GM18868 (cell line): ENCODE data around the gene VWA8.
"Not testable (repeated sequence)": the region's sequence is repeated elsewhere in the genome, so short reads cannot be mapped to it uniquely, and the experiment has no call there.

ENCODE experiments used
- ATAC-seq: cut with Tn5 transposase; IDR thresholded peaks from one replicate; pipeline ENCODE4 v1.9.1; 2021; ENCODE audit warnings: mild to moderate bottlenecking, moderate library complexity; ENCODE audit not compliant: unreplicated experiment

The VWA8 gene

DNA sequence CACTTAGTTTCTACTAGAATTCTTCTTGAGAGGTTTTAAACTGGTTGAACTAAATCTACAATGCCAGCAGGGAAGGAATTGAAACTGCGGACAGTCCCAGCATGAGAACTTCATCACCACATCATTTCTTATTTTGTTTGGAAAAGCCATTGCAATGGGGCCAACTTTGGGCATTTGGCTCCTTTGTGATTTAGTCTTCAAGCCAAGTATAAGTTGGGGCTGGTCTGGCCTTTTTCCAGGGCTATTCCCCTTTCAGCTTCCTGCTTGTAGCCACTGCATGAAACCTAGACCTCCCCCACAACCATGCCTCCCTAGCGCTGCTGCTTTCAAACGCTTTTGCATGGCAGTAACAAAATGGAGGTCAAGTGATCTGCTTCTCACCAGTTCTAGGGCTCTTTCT is 361.3 kb downstream of the VWA8 start:
- no peak for ATAC-seq

DNA sequence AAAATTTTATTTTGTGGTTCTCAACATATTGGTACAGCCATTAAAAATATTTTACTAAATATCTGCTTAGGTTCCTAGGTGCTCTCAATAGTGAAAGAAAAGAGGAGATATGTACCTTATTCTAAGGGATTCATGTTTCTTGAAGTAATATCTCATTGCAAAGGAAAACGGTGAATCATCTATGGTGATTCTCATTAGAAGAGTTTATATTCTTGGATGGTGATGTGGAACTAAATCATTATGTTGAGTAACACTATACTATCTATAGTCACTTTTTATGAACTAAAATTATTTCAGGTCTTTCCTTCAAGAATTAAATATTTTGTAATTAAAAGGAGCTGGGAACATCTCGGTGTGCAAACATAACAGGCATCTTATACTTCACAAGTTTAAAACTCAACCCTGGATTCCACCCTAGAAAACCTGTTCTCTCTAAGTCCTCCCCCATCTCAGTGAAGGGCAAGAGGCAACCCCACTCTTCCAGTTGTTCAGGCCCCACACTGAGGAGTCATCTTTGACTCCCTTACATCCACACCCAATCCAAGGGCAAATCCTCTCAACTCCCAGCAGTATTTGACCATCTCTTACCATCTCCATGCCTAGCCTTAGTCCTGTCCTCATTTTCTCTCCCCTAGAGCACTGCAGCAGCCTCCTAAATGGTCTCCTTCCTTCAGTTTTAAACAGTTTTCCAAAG is 363.4 kb downstream of the VWA8 start:
- ATAC-seq, result no peak

DNA sequence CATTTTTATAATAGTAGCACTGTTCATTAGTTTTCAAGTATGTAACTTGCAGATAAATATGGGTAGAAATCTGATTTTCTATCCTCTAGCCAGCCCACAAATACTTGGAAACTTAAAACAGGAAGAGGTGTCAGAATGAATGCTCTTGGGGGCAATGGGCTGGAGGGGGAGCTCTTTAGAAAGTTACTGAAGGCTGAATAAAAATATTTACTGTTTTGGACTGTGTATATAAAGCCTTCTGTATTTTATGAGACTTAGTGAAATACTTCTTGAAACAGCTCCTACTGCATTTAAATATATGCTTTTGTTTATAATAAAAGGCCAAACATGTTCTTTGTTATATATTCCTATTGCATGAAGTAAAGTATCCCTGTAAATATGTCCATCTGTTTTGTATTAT is 364.7 kb downstream of the VWA8 start:
- ATAC-seq, result no peak

DNA sequence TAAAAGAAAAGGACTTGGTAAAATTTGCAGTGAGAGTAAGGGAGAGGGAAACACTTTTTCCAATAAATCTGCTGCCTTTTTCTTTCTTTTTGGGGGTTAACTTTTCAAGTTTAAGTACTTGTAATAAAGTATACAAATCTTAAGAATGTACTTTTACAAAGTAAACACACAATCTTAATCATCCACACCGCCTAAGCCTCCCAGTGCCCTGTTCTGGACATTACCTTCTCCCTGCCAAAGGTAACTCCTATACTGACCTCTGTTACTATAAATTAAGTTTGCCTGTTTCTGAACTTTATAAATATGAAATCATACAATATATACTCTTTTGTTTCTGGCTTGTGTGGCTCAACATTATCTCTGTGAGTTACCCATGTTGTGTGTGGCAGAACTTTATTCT is 365.6 kb downstream of the VWA8 start:
- no peak for ATAC-seq

DNA sequence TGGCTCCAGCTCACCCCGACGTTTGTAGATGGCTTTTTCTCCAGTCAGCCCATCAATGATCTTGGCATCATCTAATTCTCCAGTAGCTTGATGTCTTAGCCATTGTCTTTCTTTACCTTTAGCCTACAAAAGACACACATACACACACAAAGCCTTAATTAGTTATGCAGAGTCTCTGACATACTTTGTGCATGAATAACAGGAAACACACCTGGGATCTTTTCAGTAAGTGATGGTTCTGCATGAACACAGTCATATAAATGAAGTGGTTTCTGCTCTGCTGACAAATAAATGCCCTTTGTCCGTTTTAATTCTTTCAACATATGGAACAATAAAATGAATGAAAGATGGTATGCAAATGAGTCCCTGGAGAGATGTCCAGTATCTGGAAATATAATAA is 370.3 kb downstream of the VWA8 start:
- ATAC-seq, result no peak

DNA sequence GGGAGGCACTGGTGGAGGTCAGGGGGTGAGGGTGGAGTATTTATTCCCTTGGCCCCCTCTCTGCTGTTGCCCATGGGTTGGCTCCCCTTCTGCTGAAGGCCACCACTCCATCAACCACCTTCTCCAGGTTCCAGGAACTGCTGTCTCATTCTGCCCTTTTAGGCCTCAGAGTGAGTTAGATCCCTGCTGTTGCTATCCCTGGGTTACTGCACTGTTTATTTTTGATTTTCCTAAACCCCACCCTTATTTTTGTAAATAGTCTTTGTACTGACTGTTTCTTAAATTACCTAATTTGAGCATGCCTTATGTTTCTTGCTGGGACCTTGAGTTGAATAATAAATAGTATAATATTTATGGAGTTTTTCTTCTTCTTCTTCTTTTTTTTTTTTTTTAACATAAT is 370.8 kb downstream of the VWA8 start:
- ATAC-seq, result no peak

DNA sequence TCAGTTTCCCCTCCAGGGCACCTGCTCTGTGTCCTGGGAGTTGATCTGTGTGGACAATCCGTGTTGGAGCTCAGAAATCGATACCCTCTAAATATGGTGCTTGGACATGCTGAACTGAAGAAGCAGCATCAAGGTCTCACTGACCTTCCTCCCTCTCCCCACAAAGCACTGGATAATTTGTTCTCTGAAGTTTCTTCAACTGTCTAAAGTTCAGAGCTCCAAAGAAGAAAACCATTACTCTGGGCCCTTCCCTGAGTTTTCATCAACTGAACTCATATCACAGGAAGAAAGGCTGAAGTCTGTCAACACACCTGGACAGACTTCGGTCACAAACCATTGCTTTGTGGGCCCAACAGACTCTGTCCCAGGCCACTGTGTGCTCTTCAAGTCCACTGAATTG is 371.5 kb downstream of the VWA8 start:
- no peak for ATAC-seq

DNA sequence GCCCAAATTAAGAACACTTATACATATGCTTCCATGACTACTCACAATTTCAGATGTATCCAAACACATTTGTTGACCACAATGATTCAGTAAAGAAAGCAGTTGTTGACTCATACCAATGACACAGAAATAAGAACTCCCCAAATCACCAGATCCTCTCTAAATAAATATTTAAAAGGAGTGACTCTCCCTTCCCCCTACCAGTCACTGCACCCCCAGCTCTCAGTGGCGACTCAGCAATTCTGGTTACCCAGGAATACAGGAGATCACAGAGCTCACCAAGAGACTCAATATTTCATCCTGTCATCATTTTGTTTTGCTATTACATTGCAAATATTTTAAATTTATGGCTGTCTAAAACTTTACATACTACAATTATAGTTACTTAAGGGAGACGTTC is 372.0 kb downstream of the VWA8 start:
- no peak for ATAC-seq

DNA sequence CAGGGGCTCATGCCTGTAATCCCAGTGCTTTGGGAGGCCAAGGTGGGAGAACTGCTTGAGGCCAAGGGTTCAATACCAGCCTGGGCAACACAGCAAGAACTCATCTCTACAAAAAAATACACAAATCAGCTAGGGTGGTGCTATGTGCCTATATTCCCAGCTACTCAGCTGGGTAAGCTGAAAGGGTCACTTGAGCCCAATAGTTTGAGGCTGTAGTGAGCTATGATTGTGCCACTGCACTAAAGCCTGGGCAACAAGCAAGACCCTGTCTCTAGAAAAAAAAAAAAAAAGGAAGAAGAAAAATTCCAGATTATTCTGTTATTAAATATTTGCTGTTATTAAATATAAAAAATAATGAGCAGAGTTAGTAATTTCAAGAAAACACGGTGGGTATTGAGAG is 372.5 kb downstream of the VWA8 start:
- ATAC-seq, result no peak

DNA sequence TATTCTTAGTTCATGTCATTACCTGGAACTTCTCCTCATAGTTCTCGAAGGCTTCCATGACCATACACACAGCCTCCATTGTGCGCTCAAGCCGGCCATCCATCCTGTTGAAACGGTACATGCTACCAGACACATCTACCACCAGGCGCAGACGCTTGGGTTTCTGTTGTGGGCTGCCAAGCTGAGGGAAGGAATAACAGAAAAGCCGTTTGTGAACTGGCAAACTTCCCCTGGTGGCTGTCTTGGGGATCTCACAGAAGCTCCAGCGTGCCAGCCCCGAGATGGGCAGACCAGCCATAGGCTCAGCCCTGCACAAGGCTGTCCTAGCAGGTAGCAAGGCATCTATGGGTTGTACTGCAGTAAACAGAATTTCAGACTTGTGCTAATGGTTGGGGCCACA is 373.4 kb downstream of the VWA8 start:
- ATAC-seq, result no peak

DNA sequence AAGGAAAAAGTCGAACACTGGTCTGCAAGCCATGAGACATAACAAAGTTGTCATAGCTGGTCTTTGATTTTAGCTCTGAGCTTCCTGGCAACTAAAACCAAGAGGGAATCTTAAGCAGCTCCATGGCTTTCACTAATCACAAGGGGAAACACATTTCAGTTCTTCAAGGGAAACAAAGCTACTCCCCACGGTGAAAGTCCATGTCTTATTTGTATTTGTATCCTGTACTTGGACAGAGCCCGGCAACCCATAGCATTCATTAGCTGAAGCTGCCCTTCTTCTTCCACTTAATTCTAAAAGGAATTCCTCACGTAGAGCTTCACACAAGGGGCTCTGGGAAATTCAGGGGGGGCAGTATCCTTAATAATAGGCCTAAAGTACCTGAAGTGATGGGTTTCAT is 374.7 kb downstream of the VWA8 start:
- no peak for ATAC-seq

DNA sequence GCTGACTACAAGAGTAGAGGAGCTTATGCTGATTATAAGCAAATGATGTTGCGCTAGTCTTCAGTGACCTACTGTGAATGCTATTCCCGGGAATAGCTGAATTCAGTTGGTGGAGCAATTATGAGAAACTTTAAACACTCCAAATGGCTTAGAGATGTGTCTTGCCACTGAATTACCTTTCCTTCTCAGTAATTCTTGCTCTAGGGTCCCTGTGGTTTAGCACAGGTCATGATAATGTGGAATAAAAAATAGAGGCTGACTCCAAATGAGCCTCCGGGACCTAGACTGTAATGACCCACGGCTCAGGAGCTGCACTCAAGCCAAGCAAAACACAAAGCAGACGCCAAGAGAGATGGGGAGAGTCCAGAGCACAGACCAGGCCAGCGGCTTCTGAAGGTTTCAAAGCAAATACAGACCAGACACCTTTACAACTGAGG is 378.9 kb downstream of the VWA8 start:
- no peak for ATAC-seq

DNA sequence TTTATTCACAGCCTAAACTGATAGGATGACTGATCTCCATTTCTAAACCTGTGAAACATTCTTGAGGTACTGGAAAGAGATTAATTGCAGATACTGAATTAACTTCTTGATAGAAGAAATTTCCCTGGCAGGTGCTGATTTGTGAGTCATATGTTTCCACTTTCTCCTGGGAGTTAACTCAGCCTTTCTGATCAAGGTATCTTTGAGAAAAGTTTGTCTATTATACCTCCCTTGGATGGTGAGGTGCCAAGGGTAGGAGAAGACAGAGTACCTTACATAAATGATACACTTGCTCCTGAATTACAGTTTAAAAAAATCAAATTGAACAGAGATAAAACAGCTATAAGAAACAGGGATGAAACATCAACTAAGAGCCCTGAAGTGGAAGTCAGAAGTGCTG is 380.6 kb downstream of the VWA8 start:
- ATAC-seq, result no peak

DNA sequence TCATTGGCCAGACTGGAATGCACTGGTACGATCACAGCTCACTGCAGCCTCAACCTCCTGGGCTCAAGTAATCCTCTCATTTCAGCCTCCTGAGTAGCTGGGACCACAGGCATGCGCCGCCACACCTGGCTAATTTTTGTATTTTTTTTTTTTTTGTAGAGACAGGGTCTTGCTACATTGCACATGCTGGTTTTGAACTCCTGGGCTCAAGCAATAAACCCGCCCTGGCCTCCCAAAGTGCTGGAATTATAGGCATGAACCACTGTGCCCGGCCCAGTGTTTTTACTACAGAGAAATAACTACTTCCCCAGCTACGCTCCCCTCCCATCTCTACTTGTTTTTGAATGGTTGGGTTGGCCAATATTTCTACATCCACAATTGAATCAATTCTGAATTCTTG is 381.0 kb downstream of the VWA8 start:
- ATAC-seq, result no peak

DNA sequence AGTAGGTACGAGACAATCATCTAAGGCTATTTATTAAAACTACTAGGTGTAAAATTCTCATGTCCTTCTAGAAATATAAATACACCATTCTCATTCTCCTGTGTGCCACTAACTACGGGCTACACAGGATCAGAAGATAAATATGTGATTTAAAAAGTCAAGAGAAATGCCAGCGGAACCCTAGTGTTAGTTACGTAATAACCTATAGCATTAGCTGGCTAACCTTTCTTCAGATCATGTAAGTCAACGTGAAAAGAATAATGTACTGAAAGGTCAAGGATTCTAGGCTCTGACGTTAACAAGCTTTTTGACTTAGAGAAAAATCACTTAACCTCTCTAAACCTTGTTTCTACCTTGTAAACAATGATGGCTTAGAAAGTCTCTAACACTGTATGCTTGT is 381.7 kb downstream of the VWA8 start:
- ATAC-seq, result no peak

DNA sequence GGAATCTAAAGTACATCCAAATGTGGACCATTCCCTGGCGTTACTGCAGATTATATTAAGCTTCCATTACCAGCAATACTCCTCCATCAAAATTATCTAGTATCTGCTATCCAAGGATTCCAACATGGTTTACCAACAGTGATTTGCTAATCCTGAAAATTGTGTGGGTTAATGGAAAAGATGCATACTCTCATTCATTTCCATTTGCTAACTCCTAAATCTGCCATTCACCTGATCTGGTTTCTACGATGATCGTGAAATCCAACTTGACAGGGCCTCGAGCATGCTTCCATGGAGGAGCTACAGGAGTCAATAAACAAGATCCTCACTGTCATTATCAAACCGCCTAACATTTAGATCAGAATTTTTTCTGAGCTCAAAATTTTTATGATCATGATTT is 382.5 kb downstream of the VWA8 start:
- ATAC-seq, result no peak

DNA sequence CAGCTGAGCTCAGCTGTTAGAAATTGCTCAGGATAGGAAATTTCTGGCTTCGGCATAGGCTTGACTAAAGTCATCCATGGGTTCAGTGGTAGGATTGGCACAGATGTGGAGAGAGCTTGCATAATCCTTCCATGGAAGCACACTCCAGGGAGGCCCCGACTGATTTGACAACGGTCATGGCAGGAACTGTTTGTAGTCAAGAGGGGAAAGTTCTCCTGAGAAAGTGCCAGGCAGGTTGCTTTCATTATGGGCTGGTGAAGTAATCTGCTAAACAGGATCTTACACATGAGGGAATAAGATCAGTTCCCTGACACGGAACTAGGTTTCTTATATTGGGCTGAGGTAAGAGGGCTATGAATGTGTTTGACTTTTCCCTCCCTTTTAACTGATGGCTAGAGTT is 383.5 kb downstream of the VWA8 start:
- ATAC-seq, result no peak

DNA sequence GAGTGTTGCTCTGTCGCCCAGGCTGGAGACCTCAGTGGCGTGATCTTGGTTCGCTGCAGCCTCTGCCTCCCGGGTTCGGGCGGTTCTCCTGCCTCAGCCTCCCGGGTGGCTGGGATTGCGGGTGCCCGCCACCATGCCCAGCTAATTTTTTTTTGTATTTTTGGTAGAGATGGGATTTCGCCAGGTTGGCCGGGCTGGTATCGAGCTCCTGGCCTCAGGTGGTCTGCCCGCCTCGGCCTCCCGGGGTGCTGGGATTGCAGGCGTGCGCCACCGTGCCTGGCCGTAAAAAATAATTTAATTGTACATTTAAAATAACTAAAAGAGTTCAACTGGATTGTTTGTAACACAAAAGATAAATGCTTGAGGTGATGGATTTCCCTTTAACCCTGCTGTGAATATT is 387.3 kb downstream of the VWA8 start:
- not testable (repeated sequence) for ATAC-seq

DNA sequence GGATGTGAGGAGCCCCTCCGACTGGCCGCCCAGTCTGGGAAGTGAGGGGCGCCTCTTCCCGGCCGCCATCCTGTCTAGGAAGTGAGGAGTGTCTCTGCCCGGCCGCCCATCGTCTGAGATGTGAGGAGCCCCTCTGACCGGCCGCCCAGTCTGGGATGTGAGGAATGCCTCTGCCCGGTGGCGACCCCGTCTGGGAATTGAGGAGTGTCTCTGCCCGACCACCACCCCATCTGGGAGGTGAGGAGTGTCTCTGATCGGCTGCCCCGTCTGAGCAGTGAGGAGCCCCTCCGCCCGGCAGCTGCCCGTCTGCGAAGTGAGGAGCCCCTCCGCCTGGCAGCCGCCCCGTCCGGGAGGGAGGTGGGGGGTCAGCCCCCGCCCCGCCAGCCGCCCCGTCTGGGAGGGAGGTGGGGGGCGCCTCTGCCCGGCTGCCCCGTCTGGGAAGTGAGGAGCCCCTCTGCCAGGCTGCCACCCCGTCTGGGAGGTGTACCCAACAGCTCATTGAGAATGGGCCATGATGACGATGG is 389.0 kb downstream of the VWA8 start:
- not testable (repeated sequence) for ATAC-seq

DNA sequence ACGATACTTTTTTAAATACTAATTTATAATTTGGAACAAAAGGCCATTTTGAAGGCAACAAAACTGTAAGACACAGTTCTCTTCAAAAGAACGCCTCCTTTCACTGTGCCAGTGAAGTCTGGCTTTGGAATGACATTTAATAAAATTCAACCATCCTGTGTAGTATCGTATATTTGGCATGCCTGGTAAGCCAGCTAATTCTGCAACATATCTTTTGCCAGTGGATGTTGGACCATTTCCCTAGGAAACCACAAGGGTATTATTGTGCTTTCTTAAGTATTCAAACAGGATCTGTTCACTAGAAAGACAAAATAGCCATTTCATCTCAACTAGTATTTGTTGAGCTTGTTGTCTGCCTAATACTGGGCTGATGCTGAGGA is 391.9 kb downstream of the VWA8 start:
- ATAC-seq, result no peak

DNA sequence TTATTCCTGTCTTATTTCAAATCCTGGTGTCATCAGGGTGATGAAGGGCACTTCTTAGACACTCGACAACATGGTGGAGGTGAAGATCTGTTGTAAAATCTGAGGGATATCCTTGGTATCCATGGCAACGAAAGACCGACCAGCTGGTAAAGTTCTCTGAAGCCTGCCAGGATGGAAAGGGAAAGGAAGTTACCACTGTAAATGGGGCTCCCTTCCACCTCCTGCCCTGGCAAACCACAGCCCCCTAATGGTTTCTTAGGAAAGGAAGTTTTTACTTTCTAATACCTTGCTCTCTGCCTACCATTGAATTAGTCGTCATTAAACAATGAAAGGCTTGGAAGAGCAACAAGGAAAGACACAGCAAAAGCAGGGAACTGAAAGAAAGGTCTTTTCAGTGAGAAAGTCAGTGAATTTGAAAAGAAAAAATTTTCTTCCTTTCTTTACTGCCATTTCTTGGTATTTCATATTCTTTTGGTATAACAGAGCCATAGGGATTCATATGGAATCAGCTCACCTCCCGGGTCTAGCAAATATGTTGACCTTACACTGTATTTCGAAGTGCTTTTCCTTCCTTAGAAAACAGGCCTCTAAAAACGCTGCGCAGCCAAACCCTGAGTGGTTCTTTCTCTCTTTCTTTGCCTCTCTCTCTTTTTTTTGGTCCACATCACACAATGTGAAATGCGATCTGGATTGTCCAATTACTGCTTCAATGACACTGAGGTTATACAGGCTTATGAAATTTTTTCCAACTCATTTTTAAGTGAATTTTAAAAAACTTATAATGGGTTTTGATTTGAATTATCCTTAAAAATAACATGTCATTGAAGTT is 392.6 kb downstream of the VWA8 start:
- ATAC-seq, result no peak

DNA sequence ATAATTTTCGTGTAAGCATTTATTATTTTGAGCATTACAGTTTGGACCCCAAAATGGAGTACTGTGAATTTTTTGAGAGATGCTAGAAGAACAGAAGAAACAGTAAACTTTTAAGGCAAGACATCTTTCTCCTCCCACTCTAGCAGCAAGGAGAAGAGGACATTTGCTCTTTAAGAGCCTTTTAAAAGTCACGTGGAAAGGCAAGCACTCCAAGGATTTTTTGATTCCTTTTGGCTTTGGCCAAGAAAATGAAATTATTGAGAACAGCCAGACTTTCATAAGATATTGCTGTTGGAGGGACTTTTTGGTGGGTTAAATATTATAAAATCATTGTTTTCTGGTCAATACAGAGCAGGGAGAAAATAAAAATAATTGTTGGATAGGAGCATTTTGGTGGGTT is 393.5 kb downstream of the VWA8 start:
- no peak for ATAC-seq
